Panc1 (cell line): ENCODE data around the gene SDK2. TPM values are rescaled to one million over a fixed set of nuclear protein-coding genes. Genes with fewer than 3 reads are reported as not detected.

Source experiments
- ATAC-seq: fragments of 200-7000 bp; cut with Tn5 transposase; 2 replicates; pipeline ENCODE4 v1.9.1; 2020; ENCODE audit warnings: mild to moderate bottlenecking, moderate library complexity
- BruUV-seq: library from RNA; stranded (reverse); fragments of 400-500 nt; replicated peaks from 2 replicates; lab custom pipeline; 2021; lab: Mats Ljungman, UMichigan
- CTCF ChIA-PET: fragments of 300-600 bp; sonication (Branson Sonifier 250); formaldehyde crosslinking; loops from one replicate; lab custom pipeline; 2022; ENCODE audit warnings: antibody characterized with exemption; lab: Charles Lee
- POLR2A ChIA-PET: fragments of 300-600 bp; sonication (Branson Sonifier 250); formaldehyde crosslinking; loops from one replicate; lab custom pipeline; 2022; ENCODE audit warnings: antibody characterized with exemption; lab: Charles Lee
- DNase-seq: peaks from one replicate; pipeline ENCODE4 v3.0.0-alpha.2; 2010; ENCODE audit warnings: low read depth, low spot score
- H3K27ac ChIP-seq: 2 replicates; pipeline ENCODE4 v1.5.1; 2011; ENCODE audit warnings: mild to moderate bottlenecking, low read length, inconsistent platforms
- H3K27me3 ChIP-seq: fragments of 200-500 bp; sonication (Bioruptor generic); 2 replicates; pipeline ENCODE4 v1.6.0; 2014; ENCODE audit warnings: low read length, inconsistent platforms; ENCODE audit not compliant: control insufficient read depth, insufficient read depth
- H3K36me3 ChIP-seq: fragments of 200-500 bp; sonication (Bioruptor generic); 2 replicates; pipeline ENCODE4 v1.5.1; 2014; ENCODE audit warnings: inconsistent platforms, mild to moderate bottlenecking, low read length, moderate library complexity; ENCODE audit not compliant: control insufficient read depth, insufficient read depth
- H3K4me1 ChIP-seq: 2 replicates; pipeline ENCODE4 v1.5.1; 2011; ENCODE audit warnings: inconsistent platforms, mild to moderate bottlenecking, low read length, moderate library complexity; ENCODE audit not compliant: control insufficient read depth, insufficient read depth
- H3K4me3 ChIP-seq, 2 experiments: 2 replicates each; pipeline ENCODE4 v1.5.1; 2011 to 2012; ENCODE audit warnings: low read depth in 2 of 2, low read length in 2 of 2, mild to moderate bottlenecking in 2 of 2, inconsistent platforms in 1 of 2, moderate library complexity in 1 of 2
- H3K9me3 ChIP-seq: fragments of 200-500 bp; sonication (Bioruptor generic); 2 replicates; pipeline ENCODE4 v1.5.1; 2014; ENCODE audit warnings: low read depth, mild to moderate bottlenecking, inconsistent platforms, low read length, moderate library complexity; ENCODE audit not compliant: control insufficient read depth, insufficient read depth
- CTCF ChIP-seq: fragments of 450-650 bp; IDR thresholded peaks from 2 replicates; pipeline ENCODE4 v1.5.1; 2017; ENCODE audit warnings: mild to moderate bottlenecking
- POLR2AphosphoS5 ChIP-seq: IDR thresholded peaks from 2 replicates; pipeline ENCODE4 v1.6.1; 2012; ENCODE audit warnings: mild to moderate bottlenecking, low read depth, low read length, moderate library complexity
- REST ChIP-seq, 2 experiments: IDR thresholded peaks; 2 replicates each; pipeline ENCODE4 v1.6.1; 2011 to 2012; ENCODE audit warnings: low read depth in 2 of 2, control low read depth in 1 of 2, low read length in 1 of 2, mild to moderate bottlenecking in 1 of 2, moderate library complexity in 1 of 2; ENCODE audit not compliant: insufficient read depth in 1 of 2
- SIN3A ChIP-seq: IDR thresholded peaks from 2 replicates; pipeline ENCODE4 v1.6.1; 2012; ENCODE audit warnings: low read depth, mild to moderate bottlenecking, low read length, moderate library complexity, borderline replicate concordance; ENCODE audit not compliant: insufficient read depth
- TCF7L2 ChIP-seq: IDR thresholded peaks from 2 replicates; pipeline ENCODE4 v1.6.1; 2011; ENCODE audit warnings: mild to moderate bottlenecking, low read depth, low read length, inconsistent platforms
- in situ Hi-C: cut with HindIII; loops from 2 replicates; pipeline ENCODE4 v1.10.0; 2016; ENCODE audit warnings: low sequenced_read_pairs, low pct_unique_long_range_greater_than_20kb
- intact Hi-C: fragments of 100-400 bp; cut with micrococcal nuclease; formaldehyde crosslinking; loops from one replicate; pipeline ENCODE4 v1.10.0; 2022; ENCODE audit not compliant: unreplicated experiment
- total RNA-seq: library from RNA; stranded (reverse); gene quantifications from one replicate; pipeline ENCODE4 v1.2.1, GENCODE V29; 2021; ENCODE audit not compliant: unreplicated experiment

Gene SDK2
- total RNA-seq, 1 experiment from 2014 or later: 0.41 TPM

DNA sequence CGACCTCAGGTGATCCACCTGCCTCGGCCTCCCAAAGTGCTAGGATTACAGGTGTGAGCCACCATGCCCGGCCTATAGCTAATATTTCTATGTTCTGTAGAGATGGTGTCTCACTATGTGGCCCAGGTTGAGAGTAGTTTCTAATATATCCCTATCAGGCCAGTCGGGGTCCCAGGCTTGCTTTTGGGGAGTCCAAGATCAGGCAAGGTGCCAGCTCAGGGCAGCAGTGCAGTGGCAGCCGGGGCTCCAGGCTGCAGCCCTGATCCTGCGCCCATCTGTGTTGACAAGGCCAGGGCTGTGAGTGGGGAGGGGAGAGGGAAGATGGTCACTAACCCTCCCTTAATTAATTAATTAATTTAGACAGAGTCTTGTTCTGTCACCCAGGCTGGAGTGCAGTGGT is 254.8 kb downstream of the SDK2 start:
- TF ChIP-seq TCF7L2 (no peak), SIN3A (no peak), CTCF (no peak), POLR2AphosphoS5 (no peak), REST (IDR thresholded peaks at IDR 0.05; ENCODE audit: insufficient read depth in 1 of 2, low read depth in 2 of 2, low read length in 1 of 2) (no peak)
- POLR2A ChIA-PET: interaction anchor here (0.6 kb wide), 1 partner anchor 28 kb away, joined by 4 read pairs; no protein-coding TSS in a partner anchor
- Histone ChIP-seq H3K4me3 (no peak overlapping the region), H3K27me3 (no peaks in the 10 kb centered on the region), H3K9me3 (no peaks in the 10 kb centered on the region), H3K36me3 (no peaks in the 10 kb centered on the region), H3K4me1 (no peaks in the 10 kb centered on the region), H3K27ac (no peak overlapping the region)
- no TSS peak for BruUV-seq
- DNase-seq (no peak), ATAC-seq (no peak)
- intact Hi-C loops (no loop called here), in situ Hi-C loops (no loop called here)
- CTCF ChIA-PET: no interaction called here

DNA sequence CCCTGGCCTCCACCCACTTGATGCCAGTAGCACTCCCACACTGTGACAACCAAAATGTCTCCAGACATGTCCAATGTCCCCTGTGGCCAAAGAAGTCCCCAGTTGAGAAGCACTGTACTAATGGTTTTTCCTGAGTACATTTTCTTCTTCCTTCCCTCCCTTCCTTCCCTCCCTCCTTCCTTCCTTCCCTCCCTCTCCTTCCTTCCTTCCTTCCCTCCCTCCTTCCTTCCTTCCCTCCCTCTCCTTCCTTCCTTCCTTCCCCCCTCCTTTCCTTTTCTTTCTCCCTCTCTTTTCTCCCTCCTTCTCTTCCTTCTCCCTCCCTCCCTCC is 255.7 kb downstream of the SDK2 start:
- ChIA-PET POLR2A (no interaction called here), CTCF (no interaction called here)
- Histone ChIP-seq H3K27me3 (no peaks in the 10 kb centered on the region), H3K36me3 (no peaks in the 10 kb centered on the region), H3K9me3 (no peaks in the 10 kb centered on the region), H3K27ac (no peak overlapping the region), H3K4me3 (no peak overlapping the region), H3K4me1 (no peaks in the 10 kb centered on the region)
- no TSS peak for BruUV-seq
- TF ChIP-seq POLR2AphosphoS5 (no peak), REST (IDR thresholded peaks at IDR 0.05; ENCODE audit: insufficient read depth in 1 of 2, low read depth in 2 of 2, low read length in 1 of 2) (no peak), TCF7L2 (no peak), SIN3A (no peak), CTCF (no peak)
- intact Hi-C loops: no loop called here
- no peak for ATAC-seq
- DNase-seq: no peak
- in situ Hi-C loops: no loop called here
